EL (cell line): Measurements from ENCODE around the gene PTPRN2.

Experiments used
- DNase-seq: peaks from one replicate; pipeline ENCODE4 v3.0.0-alpha.2; 2016

The PTPRN2 gene

GRCh38 chr7:158602905-158603772 lies 15.5 kb upstream of the PTPRN2 start:
- peak; percentile 50 for DNase-seq

GRCh38 chr7:158602041-158602440 lies 14.4 kb upstream of the PTPRN2 start:
- no peak for DNase-seq

GRCh38 chr7:158601090-158601489 lies 13.5 kb upstream of the PTPRN2 start:
- DNase-seq, result no peak

GRCh38 chr7:158596745-158597144 lies 9.1 kb upstream of the PTPRN2 start:
- no peak for DNase-seq

GRCh38 chr7:158596309-158596708 lies 8.7 kb upstream of the PTPRN2 start:
- DNase-seq, result no peak

- DNase-seq, result peak; percentile 19
Observed at GRCh38 chr7:158595068-158595467, 7.4 kb upstream of the PTPRN2 start.

- DNase-seq, result no peak
Observed at GRCh38 chr7:158592541-158592940, 4.9 kb upstream of the PTPRN2 start.

GRCh38 chr7:158591944-158592343 lies 4.3 kb upstream of the PTPRN2 start:
- no peak for DNase-seq

GRCh38 chr7:158590181-158590530 lies 2.5 kb upstream of the PTPRN2 start:
- DNase-seq, result no peak

- no peak for DNase-seq
Observed at GRCh38 chr7:158589653-158590052, 2.0 kb upstream of the PTPRN2 start.

GRCh38 chr7:158588878-158589442 lies 1.3 kb upstream of the PTPRN2 start:
- no peak for DNase-seq

GRCh38 chr7:158588085-158588877 lies 658 bp upstream of the PTPRN2 start:
- DNase-seq, result no peak

- DNase-seq, result no peak
Observed at GRCh38 chr7:158586499-158587161, 993 bp downstream of the PTPRN2 start.

GRCh38 chr7:158585721-158586498 lies 1.7 kb downstream of the PTPRN2 start:
- no peak for DNase-seq

- no peak for DNase-seq
Observed at GRCh38 chr7:158584407-158584806, 3.2 kb downstream of the PTPRN2 start.

GRCh38 chr7:158583810-158584209 lies 3.8 kb downstream of the PTPRN2 start:
- DNase-seq, result no peak

GRCh38 chr7:158583143-158583542 lies 4.5 kb downstream of the PTPRN2 start:
- no peak for DNase-seq

GRCh38 chr7:158582089-158582456 lies 5.5 kb downstream of the PTPRN2 start:
- no peak for DNase-seq

- no peak for DNase-seq
Observed at GRCh38 chr7:158581440-158582088, 6.1 kb downstream of the PTPRN2 start.

- no peak for DNase-seq
Observed at GRCh38 chr7:158579662-158580646, 7.7 kb downstream of the PTPRN2 start.
